Activated T-cell treated with anti-CD3 and anti-CD28 coated beads for 1 hour (primary cell): ENCODE data around the gene PRKCSH.

Experiments
- DNase-seq: peaks from one replicate; pipeline ENCODE4 v3.0.0-alpha.2; 2020; ENCODE audit warnings: low read depth

Gene PRKCSH

GRCh38 chr19:11499220-11499726 lies 63.8 kb downstream of the PRKCSH start:
- DNase-seq: no peak

- no peak for DNase-seq
Measured at GRCh38 chr19:11499890-11500420, 64.5 kb downstream of the PRKCSH start.
